GM04503 (cell line): ENCODE results near the gene MLC1.

ENCODE experiments used
- DNase-seq: peaks from one replicate; pipeline ENCODE4 v3.0.0-alpha.2; 2012; ENCODE audit warnings: low read depth

Gene MLC1

GRCh38 chr22:50016308-50016987 lies 68.8 kb downstream of the MLC1 start:
- DNase-seq: no peak

GRCh38 chr22:50015451-50016307 lies 69.5 kb downstream of the MLC1 start:
- no peak for DNase-seq

GRCh38 chr22:50014655-50015401 lies 70.4 kb downstream of the MLC1 start:
- DNase-seq: no peak

GRCh38 chr22:50014053-50014501 lies 71.1 kb downstream of the MLC1 start:
- no peak for DNase-seq

- no peak for DNase-seq
Observed at GRCh38 chr22:50012211-50013181, 72.7 kb downstream of the MLC1 start, which contains the start of gene IL17REL. Gene IL17REL, minus strand, starts transcription at chr22:50012765. Its CDS starts 119 bp downstream, at chr22:50012646.

- DNase-seq: no peak
Observed at GRCh38 chr22:50011447-50012210, 73.6 kb downstream of the MLC1 start.

- no peak for DNase-seq
Observed at GRCh38 chr22:50010676-50011446, 74.4 kb downstream of the MLC1 start.

GRCh38 chr22:50009765-50010675 lies 75.2 kb downstream of the MLC1 start:
- DNase-seq: no peak
